ENCODE data around the gene NPTXR. TPM values are rescaled to one million over a fixed set of nuclear protein-coding genes. Genes with fewer than 3 reads are reported as not detected.

The NPTXR gene
- total and polyA plus RNA-seq, 10 of the 15 experiments (the other 5 are each of a cell fraction or from before 2014, with no cell fraction given): 0.02 to 0.38 (median 0.07) TPM; not detected in 2

GRCh38 chr22:38784856-38785255, 59.0 kb downstream of the NPTXR start:
- CTCF ChIA-PET: no interaction called here
- H3K9ac ChIP-seq (ENCODE audit: control insufficient read depth, insufficient read depth, low read length): no peak overlapping the region
- TF ChIP-seq IRF3 (IDR thresholded peaks at IDR 0.05): no peak
- no peak for TF ChIP-seq STAT3 (IDR thresholded peaks at IDR 0.05; ENCODE audit: low read depth, low read length)
- TF ChIP-seq, protein P1, sequence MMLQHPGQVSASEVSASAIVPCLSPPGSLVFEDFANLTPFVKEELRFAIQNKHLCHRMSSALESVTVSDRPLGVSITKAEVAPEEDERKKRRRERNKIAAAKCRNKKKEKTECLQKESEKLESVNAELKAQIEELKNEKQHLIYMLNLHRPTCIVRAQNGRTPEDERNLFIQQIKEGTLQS (IDR thresholded peaks at IDR 0.05; ENCODE audit: borderline replicate concordance, extremely low read depth, low read depth, low read length): no peak
- TF ChIP-seq PRDM15 (CRISPR knock-in tag; IDR thresholded peaks at IDR 0.05): no peak
- TF ChIP-seq SIN3A (IDR thresholded peaks at IDR 0.05; ENCODE audit: low read depth, low read length): no peak
- TF ChIP-seq, protein P2, sequence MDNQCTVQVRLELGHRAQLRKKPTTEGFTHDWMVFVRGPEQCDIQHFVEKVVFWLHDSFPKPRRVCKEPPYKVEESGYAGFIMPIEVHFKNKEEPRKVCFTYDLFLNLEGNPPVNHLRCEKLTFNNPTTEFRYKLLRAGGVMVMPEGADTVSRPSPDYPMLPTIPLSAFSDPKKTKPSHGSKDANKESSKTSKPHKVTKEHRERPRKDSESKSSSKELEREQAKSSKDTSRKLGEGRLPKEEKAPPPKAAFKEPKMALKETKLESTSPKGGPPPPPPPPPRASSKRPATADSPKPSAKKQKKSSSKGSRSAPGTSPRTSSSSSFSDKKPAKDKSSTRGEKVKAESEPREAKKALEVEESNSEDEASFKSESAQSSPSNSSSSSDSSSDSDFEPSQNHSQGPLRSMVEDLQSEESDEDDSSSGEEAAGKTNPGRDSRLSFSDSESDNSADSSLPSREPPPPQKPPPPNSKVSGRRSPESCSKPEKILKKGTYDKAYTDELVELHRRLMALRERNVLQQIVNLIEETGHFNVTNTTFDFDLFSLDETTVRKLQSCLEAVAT (IDR thresholded peaks at IDR 0.05): no peak
- TF ChIP-seq ZBTB33 (IDR thresholded peaks at IDR 0.05): no peak
- TF ChIP-seq, protein P3, sequence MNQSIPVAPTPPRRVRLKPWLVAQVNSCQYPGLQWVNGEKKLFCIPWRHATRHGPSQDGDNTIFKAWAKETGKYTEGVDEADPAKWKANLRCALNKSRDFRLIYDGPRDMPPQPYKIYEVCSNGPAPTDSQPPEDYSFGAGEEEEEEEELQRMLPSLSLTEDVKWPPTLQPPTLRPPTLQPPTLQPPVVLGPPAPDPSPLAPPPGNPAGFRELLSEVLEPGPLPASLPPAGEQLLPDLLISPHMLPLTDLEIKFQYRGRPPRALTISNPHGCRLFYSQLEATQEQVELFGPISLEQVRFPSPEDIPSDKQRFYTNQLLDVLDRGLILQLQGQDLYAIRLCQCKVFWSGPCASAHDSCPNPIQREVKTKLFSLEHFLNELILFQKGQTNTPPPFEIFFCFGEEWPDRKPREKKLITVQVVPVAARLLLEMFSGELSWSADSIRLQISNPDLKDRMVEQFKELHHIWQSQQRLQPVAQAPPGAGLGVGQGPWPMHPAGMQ (IDR thresholded peaks at IDR 0.05; ENCODE audit: borderline replicate concordance): no peak
- no peak for TF ChIP-seq RAD21 (IDR thresholded peaks at IDR 0.05; ENCODE audit: insufficient read depth, low read depth, low read length)

More at GRCh38 chr22:38784856-38785255, 59.0 kb downstream of the NPTXR start:
- Histone ChIP-seq H3K9me3 (replicated peaks; ENCODE audit: control insufficient read depth, insufficient read depth, low read length) (no peaks in the 10 kb centered on the region), H3K4me1 (ENCODE audit: control insufficient read depth, insufficient read depth, low read length) (no peaks in the 10 kb centered on the region), H3K79me2 (ENCODE audit: control insufficient read depth, insufficient read depth, low read length) (no peaks in the 10 kb centered on the region), H3K4me3 (no peak overlapping the region), H3K27ac (ENCODE audit: control insufficient read depth, insufficient read depth) (no peak overlapping the region), H2AFZ (ENCODE audit: control insufficient read depth, low read depth, low read length) (no peak overlapping the region), H3K4me2 (ENCODE audit: control insufficient read depth, insufficient read depth) (no peak overlapping the region), H3K36me3 (ENCODE audit: control insufficient read depth in 2 of 2, insufficient read depth in 2 of 2, low read length in 1 of 2) (no peaks in the 10 kb centered on the region), H3K27me3 (replicated peaks in 1 of 2; ENCODE audit: control insufficient read depth in 2 of 2, insufficient read depth in 2 of 2, low read length in 1 of 2) (no peaks in the 10 kb centered on the region), H4K20me1 (ENCODE audit: control insufficient read depth, insufficient read depth) (no peaks in the 10 kb centered on the region)
- ChIA-PET SMC1A (ENCODE audit: uncharacterized antibody, unreplicated experiment) (interaction anchor here (0.6 kb wide), 1 partner anchor 16 kb away, joined by 5 read pairs; no protein-coding TSS in a partner anchor), POLR2A (interaction anchor here (0.6 kb wide), 1 partner anchor 167 kb away, joined by 7 read pairs; no protein-coding TSS in a partner anchor), RAD21 (ENCODE audit: unreplicated experiment) (interaction anchor here (0.6 kb wide), 1 partner anchor 79 kb away, joined by 4 read pairs; the partner anchor contains the start of gene GTPBP1)
- 68% methylated on average over 5 of the region's 5 CpGs for WGBS (ENCODE audit: insufficient coverage, insufficient replicate concordance, low lambda C conversion rate, missing lambda C conversion rate)
- FAIRE-seq: no peak
- in situ Hi-C loops (cut with MboI): no loop called here
- no peak for ATAC-seq
- DNase-seq (ENCODE audit: low read depth, low spot score): no peak
- intact Hi-C loops (cut with micrococcal nuclease; ENCODE audit: unreplicated experiment): no loop called here
- no TSS peak for BruUV-seq (replicated peaks)

All from GM12878 (cell line).